GM18511 (cell line): Measurements from ENCODE around the gene MXI1.

ENCODE experiments used
- ATAC-seq: cut with Tn5 transposase; IDR thresholded peaks from one replicate; pipeline ENCODE4 v1.9.1; 2021; ENCODE audit warnings: mild to moderate bottlenecking, moderate library complexity; ENCODE audit not compliant: unreplicated experiment

Gene MXI1

DNA sequence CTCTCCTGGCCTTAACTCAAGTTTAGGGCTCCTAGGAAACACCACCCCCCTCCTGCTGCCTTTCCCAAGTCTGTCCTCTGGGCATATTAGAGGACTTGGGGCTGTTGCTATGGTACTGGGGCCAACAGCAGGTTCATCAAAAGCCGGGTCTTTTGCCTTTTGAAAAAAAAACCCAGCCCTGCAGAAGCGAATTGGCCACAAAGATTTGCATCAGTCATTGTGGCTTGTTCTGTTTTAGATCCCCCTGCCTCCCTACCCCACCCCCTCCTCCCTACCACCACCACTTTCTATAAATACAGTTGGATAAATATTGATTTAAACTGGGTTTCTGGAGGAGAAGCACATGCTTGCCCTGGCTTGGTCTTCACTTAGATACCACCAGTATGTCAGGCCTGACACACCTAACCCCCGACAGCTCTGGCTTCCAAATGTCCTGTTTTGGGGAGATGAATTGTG is 7.0 kb downstream of the MXI1 start:
- ATAC-seq: no peak

DNA sequence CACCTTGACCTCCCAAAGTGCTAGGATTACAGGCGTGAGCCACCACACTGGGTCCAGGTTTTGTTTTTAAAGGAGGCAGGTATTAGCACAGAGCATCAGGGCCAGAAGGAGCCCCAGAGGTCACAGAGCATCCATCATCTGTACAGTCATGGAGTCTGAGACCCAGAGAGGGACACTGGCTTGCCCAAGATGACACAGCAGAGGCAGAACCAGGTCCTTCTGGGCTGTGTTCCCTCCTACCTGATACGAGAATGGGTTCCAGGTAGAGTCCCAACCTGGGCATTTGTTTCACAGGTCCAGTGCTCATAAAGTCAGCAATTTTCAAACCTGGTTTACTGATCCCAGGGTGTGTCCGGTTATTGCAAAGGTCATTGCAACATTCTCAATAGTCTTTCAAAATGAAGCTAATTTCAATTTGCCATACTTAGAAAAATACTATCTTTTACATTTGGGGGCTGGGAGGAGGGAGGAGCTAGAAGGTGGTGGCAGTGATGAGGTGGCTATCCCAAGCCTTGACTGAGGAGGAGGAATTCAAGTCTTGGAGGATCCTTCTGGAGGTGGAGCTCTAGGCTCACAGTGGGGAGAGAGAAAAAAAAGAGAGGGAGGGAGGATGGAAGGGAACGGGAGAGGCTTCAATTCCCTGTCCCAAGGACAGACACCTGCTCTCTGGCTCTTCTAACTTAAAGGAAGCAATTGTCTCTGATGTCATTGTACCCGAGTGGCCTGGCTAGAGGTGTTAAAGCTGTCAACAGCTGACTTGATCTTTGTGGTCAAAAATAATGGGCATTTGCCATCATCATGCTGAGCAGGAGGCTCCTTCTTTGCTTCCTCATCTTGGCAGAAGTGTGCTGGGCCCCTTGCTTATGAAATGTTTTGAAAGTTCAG is 8.1 kb downstream of the MXI1 start:
- no peak for ATAC-seq

DNA sequence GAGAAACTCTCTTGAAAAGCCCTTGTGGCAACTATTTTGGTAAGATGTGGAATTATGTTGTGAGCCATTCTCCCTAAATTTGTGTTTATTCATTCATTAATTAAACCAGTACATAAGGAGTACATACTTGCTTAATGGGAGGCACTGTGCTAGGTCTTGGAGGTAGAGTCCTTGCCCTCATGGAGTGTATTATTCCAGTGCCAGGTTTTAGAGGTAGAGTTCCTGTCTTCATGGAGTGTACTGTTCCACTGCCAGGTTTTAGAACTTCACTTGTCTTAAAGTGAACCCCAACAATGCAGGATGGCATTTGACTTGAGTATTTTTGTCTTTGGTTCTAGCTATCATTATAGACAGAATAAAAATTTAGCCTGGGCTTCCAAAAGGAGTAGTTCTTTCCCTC is 8.8 kb downstream of the MXI1 start:
- ATAC-seq: no peak

DNA sequence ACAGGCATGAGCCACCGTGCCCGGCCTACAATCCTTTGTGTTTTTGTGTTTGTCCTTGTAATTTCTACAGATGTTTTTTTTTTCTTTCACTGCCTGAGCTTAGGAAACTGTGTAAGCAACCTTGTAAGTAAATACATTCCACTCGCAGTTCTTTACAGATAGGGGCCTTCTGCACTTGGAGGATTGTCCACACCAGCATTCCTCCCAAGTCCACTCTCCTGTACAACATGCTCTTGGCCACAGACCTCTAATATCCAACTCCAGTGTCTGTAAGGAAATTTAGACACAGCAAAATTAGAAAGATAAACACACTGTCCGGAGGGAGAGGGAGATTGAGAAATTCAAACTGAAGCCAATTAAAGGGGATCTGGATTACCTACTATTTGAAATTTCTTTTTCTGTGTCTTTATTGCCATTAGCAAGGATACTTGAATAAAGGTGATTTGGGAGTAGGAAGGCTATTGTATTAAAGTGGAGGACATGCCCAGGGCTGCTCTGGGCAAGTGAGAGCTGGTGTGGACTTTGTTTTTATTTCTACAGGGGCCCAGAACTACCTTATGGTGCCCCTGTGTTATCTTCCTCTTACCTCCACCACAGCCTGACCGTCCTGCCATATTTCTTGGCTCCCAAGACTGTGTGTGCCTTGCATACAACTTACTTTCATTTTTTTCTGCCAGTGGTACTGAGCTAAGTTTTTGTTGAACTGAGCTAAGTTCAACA is 9.7 kb downstream of the MXI1 start:
- ATAC-seq: no peak

DNA sequence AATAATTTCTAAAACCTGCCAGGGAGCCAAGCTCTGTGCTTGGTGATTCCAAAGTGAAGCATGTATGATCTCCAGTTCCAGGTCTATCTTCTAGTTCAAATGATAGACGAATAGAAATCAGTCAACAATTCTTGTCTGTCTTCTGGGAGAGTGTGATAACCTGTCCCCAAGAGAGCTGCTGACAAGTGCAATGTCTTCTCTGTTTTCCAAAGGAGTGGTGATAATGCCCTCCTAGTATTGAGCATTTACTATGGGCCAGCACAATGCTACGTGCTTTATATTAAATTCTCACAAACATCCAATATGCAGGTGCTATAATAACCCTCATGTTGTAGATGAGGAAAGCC is 10.2 kb downstream of the MXI1 start:
- no peak for ATAC-seq

DNA sequence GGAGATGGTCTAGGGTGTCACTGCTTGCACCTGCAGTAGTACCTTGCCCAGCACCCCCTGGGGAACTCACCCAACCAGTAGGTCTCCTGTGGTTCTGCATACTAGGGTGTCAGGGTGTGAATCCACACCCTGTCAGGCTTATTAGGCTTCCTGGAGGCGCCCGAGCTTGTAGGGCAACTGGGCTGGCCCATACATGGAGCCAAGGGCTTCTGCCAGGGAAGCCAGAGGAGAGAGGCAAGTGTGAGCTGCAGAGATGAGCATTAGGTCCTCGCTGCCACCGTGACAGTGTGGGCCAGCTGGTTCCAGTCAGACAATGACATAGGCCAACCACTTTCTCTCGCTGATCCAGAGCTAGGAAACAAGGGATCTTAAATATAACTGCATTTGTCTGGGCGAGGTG is 11.2 kb downstream of the MXI1 start:
- no peak for ATAC-seq

DNA sequence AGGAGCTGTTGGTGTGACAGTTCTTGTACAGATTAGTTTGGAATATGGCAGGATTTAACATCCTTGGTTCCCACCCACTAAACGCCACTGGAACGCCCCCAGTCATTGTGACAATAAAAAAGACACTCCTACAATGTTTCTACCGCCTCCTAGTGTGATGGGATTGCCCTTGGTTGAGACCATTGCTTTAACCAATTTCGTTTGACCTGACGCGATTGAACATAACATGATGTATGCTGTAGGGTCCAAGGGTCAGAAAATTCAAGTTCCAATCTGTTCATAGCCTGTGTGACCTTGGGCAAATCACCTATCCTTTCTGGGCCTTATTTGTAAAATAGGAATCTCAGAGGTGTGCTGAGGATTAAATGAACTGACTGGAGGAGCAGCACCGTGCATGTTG is 12.5 kb downstream of the MXI1 start:
- ATAC-seq: no peak

DNA sequence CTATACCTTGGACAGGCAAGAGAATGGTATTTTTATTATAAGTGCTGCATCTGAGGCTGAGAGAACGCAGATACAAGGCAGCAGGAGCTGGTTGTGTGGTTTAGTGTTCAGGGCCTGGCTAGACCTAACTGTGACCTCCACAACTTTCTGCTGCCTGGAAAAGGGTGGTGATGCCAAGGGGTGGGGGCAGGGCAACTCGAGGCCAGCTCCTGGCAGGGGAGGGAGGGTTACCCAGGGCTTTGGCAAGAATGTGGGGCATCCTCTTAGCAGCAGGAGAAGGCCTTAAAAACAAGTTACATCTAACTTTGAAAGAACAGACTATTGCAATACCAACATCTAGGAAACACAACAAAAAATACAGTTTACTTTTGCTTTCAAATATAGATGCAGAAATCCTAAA is 13.0 kb downstream of the MXI1 start:
- no peak for ATAC-seq

DNA sequence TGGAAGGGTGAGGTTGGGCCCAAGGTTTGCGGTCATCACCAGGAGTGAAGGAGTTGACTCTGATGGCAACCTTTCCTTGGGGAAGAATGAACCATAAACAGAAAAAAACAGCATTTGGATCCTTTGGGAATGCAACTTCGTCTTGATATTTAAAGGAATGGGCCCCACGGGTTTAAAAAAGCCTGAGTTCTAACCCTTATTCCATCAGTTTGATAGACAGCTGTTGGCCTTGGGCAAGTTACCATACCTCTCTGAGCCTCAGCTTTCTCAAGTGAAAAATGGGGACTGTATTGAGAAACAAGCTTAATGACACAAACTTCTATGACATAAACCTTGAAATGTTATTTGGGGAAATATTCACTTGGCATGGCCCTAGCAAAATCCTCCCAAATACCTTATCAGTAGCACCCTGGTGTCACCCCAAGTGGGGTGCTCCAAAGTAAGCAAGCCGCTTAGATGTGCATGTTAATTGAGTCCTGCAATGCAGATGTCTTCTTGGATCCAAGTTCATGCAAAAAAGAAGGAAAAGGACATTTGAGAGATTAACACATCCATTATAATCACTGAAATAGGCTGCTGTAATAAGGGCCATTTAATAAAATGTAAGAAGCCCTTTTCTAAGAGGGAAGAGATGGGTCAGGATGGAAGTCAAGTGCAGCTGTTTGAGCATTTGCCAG is 13.8 kb downstream of the MXI1 start:
- no peak for ATAC-seq

DNA sequence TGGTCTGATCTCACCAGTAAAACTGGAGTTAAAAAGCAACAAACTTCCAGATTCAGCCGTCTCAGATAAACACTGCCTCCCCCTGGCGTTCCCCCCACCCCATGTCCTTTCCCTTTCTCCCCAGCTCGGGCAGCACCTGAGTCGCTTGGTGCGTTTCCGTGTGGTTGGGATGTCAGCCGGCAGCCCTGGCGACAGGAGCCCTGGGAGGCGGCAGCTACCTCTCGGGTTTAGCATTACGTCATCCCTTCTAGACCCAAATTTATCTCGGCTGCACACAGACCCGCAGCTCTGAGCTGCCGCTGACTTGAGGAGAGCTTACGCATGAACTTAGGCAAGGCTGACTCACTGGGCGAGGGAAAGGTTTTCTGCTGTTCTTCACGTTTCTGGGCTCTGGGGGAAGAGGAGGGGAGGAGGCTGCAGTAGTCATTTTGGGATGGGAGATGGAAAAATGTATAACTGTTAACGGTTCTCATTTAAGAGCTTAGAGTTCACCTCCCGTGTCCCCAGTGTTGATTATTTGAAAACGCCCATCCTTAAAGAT is 14.4 kb downstream of the MXI1 start:
- ATAC-seq: peak; percentile 70

DNA sequence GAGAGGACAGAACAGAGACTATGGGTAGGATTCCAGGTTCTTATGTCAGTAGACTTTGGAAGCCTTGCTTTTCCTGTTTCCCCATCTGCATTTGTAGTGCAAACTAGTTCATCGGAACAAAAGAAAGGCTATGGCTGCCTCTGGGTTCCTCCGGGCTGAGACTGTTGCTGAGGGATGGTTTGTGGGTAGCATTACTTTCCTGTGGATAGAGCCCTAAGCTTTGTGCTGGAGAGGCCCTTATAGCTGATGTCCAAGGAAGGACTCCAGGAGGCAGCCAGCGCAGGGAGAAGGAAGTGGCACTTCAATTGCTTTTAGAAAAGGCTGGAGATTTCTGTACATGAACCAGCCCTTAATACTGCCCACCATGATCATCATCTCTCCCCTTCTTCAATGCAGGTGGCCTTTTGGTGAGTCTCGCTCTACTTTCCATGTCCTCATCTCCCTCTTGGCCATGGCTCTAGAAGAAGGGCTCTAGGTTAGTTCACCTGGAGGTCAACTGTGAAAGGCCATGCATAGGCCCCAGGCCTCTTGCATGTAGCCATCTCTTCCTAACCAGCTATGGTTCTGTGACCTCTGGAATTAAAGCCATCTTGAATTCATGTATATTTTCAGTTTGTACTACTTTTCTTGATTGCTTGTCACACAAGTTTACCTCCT is 15.4 kb downstream of the MXI1 start:
- no peak for ATAC-seq

DNA sequence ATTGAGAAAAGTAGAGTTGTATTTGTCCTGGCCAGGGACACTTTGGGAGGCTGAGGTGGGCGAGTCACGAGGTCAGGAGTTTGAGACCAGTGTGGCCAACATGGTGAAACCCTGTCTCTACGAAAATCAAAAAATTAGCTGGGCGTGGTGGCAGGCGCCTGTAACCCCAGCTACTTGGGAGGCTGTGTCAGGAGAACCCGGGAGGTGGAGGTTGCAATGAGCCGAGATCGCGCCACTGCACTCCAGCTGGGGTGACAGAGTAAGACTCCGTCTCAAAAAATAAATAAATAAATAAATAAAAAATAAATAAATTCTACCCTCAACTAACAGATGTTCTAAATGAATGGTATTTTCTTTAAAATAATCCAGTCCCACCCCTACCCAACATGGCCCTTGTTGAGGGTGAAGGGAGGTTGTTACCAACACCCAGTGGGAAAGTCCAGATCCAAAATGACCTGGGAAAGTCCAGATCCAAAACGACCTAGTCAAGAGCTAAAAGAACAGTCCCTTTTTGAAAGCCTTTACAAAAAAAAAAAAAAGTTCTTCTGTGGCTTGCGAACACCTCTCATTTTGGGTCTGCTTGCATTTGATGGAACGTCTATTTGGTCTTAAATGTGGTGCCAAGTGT is 16.0 kb downstream of the MXI1 start:
- ATAC-seq: no peak

DNA sequence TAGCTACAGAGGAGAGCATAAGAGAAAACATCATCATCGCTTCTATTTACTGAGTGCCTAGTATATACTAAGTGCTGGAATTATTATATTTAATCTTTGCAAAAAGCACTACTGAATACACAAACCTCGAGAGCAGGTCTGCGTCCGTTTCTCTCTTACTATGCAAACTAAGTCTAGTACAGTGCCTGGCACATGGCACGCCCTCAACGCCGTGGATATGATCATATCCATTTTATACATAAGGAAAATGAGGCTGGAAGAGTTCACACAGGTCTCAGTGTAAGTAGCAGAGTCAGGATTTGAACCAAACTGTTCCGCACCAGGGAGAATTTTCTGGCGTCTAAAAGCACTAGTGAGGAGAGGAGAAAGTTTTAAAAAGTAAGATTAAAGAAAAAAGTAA is 17.6 kb downstream of the MXI1 start:
- ATAC-seq: no peak

DNA sequence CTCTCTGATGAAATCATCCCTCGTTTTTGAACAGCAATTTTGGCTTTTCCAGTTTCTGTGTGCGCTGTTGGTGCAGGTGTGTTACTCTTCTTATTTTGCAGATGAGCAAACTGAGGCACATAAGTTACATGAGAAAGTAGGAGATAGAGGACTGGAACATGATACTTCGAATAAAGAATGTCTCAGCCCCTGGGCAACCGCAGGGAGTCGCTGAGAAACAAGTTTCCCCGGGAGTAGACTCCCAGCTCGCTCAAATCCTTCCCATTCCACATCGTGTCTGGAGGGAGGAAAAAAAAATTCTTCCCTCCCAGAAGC is 18.0 kb downstream of the MXI1 start:
- peak; percentile 10 for ATAC-seq

DNA sequence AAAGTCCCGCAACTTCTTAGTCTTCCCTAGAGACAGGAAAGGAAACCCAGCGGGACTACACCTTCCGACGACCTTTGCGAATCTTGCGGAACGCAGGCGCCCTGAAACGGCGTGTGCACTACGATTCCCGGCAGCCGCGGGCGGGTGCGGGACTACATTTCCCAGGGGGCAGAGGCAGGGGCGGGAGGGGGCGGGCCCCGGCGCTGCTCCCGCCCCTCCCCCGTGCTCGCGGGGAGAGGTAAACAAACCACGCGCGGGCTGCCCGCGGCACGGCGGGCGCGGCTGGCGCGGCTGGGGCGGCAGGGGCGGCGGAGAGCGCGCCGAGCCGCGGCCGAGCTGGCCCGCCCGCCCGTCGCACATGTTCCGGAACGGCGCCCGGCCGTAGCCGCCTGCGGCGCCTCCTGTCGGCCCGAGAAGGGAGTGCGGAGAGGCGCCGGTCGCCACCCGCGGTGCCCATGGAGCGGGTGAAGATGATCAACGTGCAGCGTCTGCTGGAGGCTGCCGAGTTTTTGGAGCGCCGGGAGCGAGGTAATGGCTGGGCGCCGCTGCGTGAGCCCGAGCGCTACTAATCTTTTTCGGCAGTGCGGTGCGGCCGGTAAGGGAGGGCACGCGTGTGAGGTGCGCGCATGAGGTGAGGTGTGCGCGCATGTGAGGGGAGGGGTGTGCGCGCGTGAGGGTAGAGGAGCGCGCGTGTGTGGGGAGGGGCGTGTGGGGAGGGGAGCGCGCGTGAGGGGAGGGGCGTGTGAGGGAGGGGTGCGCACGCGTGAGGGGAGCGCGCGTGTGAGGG is 18.5 kb downstream of the MXI1 start:
- peak; percentile 78 for ATAC-seq

DNA sequence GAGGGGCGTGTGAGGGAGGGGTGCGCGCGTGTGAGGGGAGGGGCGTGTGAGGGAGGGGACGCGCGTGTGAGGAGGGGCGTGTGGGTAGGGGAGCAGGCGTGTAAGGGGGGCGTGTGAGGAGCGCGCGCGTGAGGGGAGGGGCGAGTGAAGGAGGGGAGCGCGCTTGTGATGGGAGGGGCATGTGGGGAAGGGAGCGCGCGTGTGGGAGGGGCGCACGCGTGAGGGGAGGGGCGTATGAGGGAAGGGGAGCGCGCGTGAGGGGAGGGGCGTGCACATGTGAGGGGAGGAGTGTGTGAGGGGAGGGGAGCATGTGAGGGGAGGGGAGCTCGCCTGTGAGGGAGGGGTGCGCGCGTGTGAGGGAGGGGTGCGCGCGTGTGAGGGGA is 19.1 kb downstream of the MXI1 start:
- no peak for ATAC-seq

DNA sequence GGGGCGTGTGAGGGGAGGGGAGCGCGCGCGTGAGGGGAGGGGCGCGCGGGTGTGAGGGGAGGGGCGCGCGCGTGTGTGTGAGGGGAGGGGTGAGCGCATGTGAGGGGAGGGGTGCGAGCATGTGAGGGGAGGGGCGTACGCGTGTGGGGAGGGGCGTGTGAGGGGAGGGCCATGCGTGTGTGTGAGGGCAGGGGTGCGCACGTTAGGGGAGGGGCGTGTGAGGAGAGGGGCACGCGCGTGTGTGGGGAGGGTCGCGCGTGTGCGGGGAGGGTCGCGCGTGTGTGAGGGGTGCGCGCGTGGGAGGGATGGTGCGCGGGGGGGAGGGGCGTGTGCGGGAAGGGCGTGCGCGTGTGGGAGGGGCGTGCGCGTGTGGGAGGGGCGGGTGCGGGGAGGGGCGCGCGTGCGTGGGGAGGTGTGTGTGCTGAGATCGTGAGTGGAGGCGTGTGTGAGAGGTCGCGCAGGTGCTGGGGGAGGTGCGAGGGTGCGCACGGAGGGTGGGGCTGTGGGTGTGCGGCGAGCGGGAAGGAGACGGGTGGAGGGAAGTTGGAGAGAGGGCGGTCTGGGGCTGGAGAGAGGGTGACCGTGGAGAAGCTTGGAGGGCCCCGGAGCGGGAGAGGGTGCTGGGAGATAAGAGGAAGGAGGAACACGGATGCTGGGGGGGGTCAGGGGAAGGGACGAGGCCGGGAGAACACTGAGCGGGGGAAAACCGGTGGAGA is 19.7 kb downstream of the MXI1 start:
- ATAC-seq: no peak

DNA sequence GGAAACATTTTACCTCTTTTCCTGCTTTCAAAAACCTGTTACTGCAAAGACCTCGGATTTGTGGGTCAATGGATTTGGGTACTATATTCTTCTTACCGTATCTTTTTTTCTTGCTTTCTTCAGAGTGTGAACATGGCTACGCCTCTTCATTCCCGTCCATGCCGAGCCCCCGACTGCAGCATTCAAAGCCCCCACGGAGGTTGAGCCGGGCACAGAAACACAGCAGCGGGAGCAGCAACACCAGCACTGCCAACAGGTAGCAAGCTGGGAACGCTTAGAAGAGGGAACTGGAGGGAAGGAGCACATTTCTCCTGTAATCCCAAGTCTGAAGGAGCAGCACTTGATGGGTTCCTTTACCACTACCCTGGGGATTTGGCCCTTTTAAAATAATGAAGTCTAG is 20.7 kb downstream of the MXI1 start:
- ATAC-seq: no peak

DNA sequence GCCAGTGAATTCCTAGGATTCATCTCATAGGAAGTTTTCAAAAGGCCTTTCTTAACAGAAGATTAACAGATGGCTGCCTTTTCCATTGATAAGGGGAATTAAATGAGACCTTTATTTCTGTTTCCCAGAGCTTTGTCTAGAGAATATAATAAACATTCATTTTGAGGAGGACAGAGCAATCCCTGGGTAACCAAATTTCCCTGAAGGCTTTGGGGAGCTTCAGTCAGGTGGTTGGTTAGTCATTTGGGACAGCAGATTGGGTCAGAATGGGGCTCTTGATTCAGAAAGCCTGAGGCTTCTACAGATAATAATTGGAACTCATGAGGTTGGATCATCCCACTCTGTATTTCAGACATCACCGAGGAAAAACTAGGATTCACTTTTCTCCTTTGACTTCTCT is 21.8 kb downstream of the MXI1 start:
- ATAC-seq: no peak
